Vagina (tissue), 2 donors: ENCODE data around the gene C10orf105.

Experiments used
- POLR2A ChIP-seq, 2 donors: fragments of 450-650 bp; IDR thresholded peaks; one replicate each; pipeline ENCODE4 v1.6.1; 2017; ENCODE audit warnings: antibody characterized with exemption in 2 of 2, mild to moderate bottlenecking in 2 of 2, moderate library complexity in 2 of 2
- TF ChIP-seq, protein P1 (sequence below), 3 experiments: fragments of 450-650 bp in 2 of 3; fragments of 200-600 bp in 1 of 3; sonication (generic) in 1 of 3; IDR thresholded peaks; one replicate each; pipeline ENCODE4 v1.5.1; 2017 to 2019; ENCODE audit warnings: antibody characterized with exemption in 3 of 3, mild to moderate bottlenecking in 2 of 3, moderate library complexity in 2 of 3

DNA sequence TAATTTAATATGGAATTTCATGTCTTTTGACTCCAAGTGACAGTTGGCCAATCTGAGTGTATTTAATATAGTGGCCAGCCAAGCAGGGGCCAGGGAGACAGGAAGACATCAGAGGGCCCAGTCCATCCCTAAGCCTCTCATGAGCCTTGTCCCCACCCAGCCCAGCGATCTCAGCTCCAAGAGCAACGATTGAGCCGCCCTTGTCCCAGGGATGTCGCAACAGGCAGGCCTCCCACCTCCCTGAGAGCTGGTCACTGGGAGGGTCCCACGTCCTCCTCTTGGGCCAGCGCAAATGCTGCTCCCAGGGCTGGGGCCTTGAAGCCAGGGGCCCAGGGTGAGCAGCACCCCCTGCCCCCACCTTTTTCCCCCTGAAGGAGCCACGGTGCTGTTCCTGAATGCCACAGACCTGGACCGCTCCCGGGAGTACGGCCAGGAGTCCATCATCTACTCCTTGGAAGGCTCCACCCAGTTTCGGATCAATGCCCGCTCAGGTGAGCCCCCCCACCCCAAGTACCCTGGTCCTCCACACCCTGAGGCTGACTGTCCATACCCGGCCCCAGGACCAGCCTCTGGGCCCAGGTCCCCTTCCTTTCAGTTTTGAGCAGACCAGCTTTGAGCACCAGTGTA is 29.4 kb downstream of the C10orf105 start:
- no peak for TF ChIP-seq POLR2A (IDR thresholded peaks at IDR 0.05)
- TF ChIP-seq, protein P1, sequence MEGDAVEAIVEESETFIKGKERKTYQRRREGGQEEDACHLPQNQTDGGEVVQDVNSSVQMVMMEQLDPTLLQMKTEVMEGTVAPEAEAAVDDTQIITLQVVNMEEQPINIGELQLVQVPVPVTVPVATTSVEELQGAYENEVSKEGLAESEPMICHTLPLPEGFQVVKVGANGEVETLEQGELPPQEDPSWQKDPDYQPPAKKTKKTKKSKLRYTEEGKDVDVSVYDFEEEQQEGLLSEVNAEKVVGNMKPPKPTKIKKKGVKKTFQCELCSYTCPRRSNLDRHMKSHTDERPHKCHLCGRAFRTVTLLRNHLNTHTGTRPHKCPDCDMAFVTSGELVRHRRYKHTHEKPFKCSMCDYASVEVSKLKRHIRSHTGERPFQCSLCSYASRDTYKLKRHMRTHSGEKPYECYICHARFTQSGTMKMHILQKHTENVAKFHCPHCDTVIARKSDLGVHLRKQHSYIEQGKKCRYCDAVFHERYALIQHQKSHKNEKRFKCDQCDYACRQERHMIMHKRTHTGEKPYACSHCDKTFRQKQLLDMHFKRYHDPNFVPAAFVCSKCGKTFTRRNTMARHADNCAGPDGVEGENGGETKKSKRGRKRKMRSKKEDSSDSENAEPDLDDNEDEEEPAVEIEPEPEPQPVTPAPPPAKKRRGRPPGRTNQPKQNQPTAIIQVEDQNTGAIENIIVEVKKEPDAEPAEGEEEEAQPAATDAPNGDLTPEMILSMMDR (IDR thresholded peaks at IDR 0.05), result no peak
